ENCODE results near the gene CSTPP1. TPM values are rescaled to one million over a fixed set of nuclear protein-coding genes. Genes with fewer than 3 reads are reported as not detected.

CSTPP1 gene
- total and polyA plus RNA-seq, 2 of the 4 experiments (the other 2 are of a cell fraction) = 22.0 to 35.7 TPM

DNA sequence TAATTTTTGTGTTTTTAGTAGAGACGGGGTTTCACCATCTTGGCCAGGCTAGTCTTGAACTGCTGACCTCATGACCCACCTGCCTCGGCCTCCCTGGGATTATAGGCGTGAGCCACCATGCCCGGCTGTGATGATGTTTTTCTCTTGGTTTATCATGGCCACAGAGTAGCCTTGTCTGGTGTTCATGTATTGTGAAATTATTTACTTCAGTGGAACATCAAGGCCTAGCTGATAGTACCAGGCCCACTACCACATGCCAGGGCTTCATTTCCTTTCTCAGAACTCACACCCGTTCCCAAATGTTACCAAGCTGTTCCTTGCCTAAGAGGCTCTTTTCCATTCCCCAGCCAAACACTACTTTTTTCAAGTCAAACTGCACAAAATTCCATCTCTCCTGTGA is 272.1 kb downstream of the CSTPP1 start:
- no peak for TF ChIP-seq MAFK (IDR thresholded peaks at IDR 0.05; ENCODE audit: low read depth, low read length)
- no peak for TF ChIP-seq FOS (IDR thresholded peaks at IDR 0.05; ENCODE audit: low read depth, low read length)
- no peak for TF ChIP-seq CEBPB (IDR thresholded peaks at IDR 0.05; ENCODE audit: low read depth, low read length)
- TF ChIP-seq, protein P1, sequence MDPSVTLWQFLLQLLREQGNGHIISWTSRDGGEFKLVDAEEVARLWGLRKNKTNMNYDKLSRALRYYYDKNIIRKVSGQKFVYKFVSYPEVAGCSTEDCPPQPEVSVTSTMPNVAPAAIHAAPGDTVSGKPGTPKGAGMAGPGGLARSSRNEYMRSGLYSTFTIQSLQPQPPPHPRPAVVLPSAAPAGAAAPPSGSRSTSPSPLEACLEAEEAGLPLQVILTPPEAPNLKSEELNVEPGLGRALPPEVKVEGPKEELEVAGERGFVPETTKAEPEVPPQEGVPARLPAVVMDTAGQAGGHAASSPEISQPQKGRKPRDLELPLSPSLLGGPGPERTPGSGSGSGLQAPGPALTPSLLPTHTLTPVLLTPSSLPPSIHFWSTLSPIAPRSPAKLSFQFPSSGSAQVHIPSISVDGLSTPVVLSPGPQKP (IDR thresholded peaks at IDR 0.05; ENCODE audit: borderline replicate concordance, low read depth, low read length) = no peak
- no peak for TF ChIP-seq NFE2L2 (IDR thresholded peaks at IDR 0.05; ENCODE audit: low read depth, low read length)
- TF ChIP-seq RCOR1 (IDR thresholded peaks at IDR 0.05; ENCODE audit: insufficient replicate concordance, low read length) = no peak
- TF ChIP-seq RAD21 (IDR thresholded peaks at IDR 0.05; ENCODE audit: low read length) = no peak
- no peak for TF ChIP-seq MAZ (IDR thresholded peaks at IDR 0.05; ENCODE audit: borderline replicate concordance, low read depth, low read length)
- no peak for TF ChIP-seq RFX5 (IDR thresholded peaks at IDR 0.05; ENCODE audit: low read depth, low read length)
- no peak for TF ChIP-seq MXI1 (IDR thresholded peaks at IDR 0.05; ENCODE audit: borderline replicate concordance, low read depth, low read length)
- TF ChIP-seq POLR2A (IDR thresholded peaks at IDR 0.05; ENCODE audit: low read depth, low read length) = no peak
- TF ChIP-seq, protein P2, sequence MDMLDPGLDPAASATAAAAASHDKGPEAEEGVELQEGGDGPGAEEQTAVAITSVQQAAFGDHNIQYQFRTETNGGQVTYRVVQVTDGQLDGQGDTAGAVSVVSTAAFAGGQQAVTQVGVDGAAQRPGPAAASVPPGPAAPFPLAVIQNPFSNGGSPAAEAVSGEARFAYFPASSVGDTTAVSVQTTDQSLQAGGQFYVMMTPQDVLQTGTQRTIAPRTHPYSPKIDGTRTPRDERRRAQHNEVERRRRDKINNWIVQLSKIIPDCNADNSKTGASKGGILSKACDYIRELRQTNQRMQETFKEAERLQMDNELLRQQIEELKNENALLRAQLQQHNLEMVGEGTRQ (IDR thresholded peaks at IDR 0.05; ENCODE audit: low read depth, low read length) = no peak
- no peak for TF ChIP-seq BHLHE40 (IDR thresholded peaks at IDR 0.05; ENCODE audit: low read depth, low read length)
- no peak for TF ChIP-seq CHD1 (IDR thresholded peaks at IDR 0.05; ENCODE audit: low read depth, low read length)
- TF ChIP-seq, protein P3, sequence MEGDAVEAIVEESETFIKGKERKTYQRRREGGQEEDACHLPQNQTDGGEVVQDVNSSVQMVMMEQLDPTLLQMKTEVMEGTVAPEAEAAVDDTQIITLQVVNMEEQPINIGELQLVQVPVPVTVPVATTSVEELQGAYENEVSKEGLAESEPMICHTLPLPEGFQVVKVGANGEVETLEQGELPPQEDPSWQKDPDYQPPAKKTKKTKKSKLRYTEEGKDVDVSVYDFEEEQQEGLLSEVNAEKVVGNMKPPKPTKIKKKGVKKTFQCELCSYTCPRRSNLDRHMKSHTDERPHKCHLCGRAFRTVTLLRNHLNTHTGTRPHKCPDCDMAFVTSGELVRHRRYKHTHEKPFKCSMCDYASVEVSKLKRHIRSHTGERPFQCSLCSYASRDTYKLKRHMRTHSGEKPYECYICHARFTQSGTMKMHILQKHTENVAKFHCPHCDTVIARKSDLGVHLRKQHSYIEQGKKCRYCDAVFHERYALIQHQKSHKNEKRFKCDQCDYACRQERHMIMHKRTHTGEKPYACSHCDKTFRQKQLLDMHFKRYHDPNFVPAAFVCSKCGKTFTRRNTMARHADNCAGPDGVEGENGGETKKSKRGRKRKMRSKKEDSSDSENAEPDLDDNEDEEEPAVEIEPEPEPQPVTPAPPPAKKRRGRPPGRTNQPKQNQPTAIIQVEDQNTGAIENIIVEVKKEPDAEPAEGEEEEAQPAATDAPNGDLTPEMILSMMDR (conservative IDR thresholded peaks at IDR 0.05; ENCODE audit: low read depth, low read length) = no peak
- TF ChIP-seq SMC3 (IDR thresholded peaks at IDR 0.05; ENCODE audit: low read depth, low read length) = no peak
- POLR2A ChIA-PET (ENCODE audit: unreplicated experiment) = no interaction called here
- no peaks in the 10 kb centered on the region for H3K79me1 ChIP-seq (ENCODE audit: low read depth in 1 of 2, low read length in 2 of 2)
- no peak overlapping the region for H2BK5ac ChIP-seq (ENCODE audit: low read depth, low read length, poor library complexity, severe bottlenecking)
- H3K4me2 ChIP-seq (ENCODE audit: low read depth, low read length) = no peak overlapping the region
- H2BK15ac ChIP-seq (ENCODE audit: low read depth, low read length) = no peak overlapping the region
- no peak overlapping the region for H3K56ac ChIP-seq (ENCODE audit: extremely low read depth, insufficient read depth, low read length)
- BruUV-seq (replicated peaks) = no TSS peak
- WGBS, 2 experiments (ENCODE audit: extremely low coverage in 2 of 2, insufficient read length in 1 of 2) = 100% methylated on average over 1 of the region's 5 CpGs; no CpG with 5 or more reads in 1 of the 2 experiments
- ATAC-seq (ENCODE audit: low read depth) (no peak), DNase-seq (no peak)
- no peak overlapping the region for H4K5ac ChIP-seq (ENCODE audit: low read depth, low read length)
- H3K9me1 ChIP-seq (ENCODE audit: insufficient read depth, low read length) = peaks cover 3% of the 10 kb centered on the region; the same call in 1 of the 2 replicates
- H2BK20ac ChIP-seq (ENCODE audit: low read depth, low read length) = no peak overlapping the region; the same call in 1 of the 2 replicates
- no peak overlapping the region for H3K4ac ChIP-seq (ENCODE audit: low read depth, low read length)
- no peak overlapping the region for H2AK5ac ChIP-seq (ENCODE audit: low read depth, low read length)
- no peak overlapping the region for H2AK9ac ChIP-seq (replicated peaks; ENCODE audit: low read depth, low read length, poor library complexity)
- H3K23ac ChIP-seq (ENCODE audit: low read depth, low read length) = no peak overlapping the region
- no peaks in the 10 kb centered on the region; the same call in 1 of the 2 replicates for H3K4me1 ChIP-seq (ENCODE audit: control insufficient read depth, insufficient read depth, low read length)
- no peak overlapping the region for H3K27ac ChIP-seq (ENCODE audit: insufficient read depth, low read length)
- no peaks in the 10 kb centered on the region for H3K9me3 ChIP-seq (ENCODE audit: control insufficient read depth, insufficient read depth, low read length)
- no peak overlapping the region for H2AFZ ChIP-seq (replicated peaks; ENCODE audit: low read length, poor library complexity)
- H3K9ac ChIP-seq (ENCODE audit: low read depth, low read length) = no peak overlapping the region
- H4K8ac ChIP-seq (ENCODE audit: low read depth in 2 of 2, low read length in 2 of 2) = no peak overlapping the region
- no peak overlapping the region for H4K91ac ChIP-seq (ENCODE audit: insufficient read depth, low read depth, low read length)
- no peak overlapping the region for H2BK120ac ChIP-seq (ENCODE audit: low read depth, low read length)
- intact Hi-C loops (cut with micrococcal nuclease) = no loop called here
- H3K27me3 ChIP-seq (ENCODE audit: control insufficient read depth, insufficient read depth, low read length) = no peaks in the 10 kb centered on the region
- no peak overlapping the region for H3K4me3 ChIP-seq (ENCODE audit: insufficient read depth, low read depth, low read length)
- H3K36me3 ChIP-seq (ENCODE audit: control insufficient read depth, insufficient read depth, low read length) = no peaks in the 10 kb centered on the region
- dilution Hi-C loops (cut with HindIII; ENCODE audit: low sequenced_read_pairs, unreplicated experiment) = no loop called here
- no peak overlapping the region for H3K14ac ChIP-seq (replicated peaks; ENCODE audit: low read depth, low read length)
- H4K20me1 ChIP-seq (ENCODE audit: insufficient read depth, low read length) = no peaks in the 10 kb centered on the region
- in situ Hi-C loops (cut with MboI; ENCODE audit: low sequenced_read_pairs) = no loop called here
- CTCF ChIA-PET = no interaction called here
- no peak overlapping the region for H3K18ac ChIP-seq (ENCODE audit: low read depth, low read length)
